NB4 (cell line): ENCODE data around the gene COMMD2.
A peak's percentile ranks its signal among the peaks of the same experiment; 100 is the strongest.

ENCODE experiments used
- DNase-seq: peaks from one replicate; pipeline ENCODE4 v3.0.0; 2010; ENCODE audit warnings: low read depth
- H3K4me3 ChIP-seq: one replicate; pipeline ENCODE4 v1.5.1; 2011; ENCODE audit warnings: mild to moderate bottlenecking, low read depth, low read length, moderate library complexity
- MAX ChIP-seq: IDR thresholded peaks from 2 replicates; pipeline ENCODE4 v1.6.1; 2011; ENCODE audit warnings: low read depth, low read length
- MYC ChIP-seq: IDR thresholded peaks from 2 replicates; pipeline ENCODE4 v1.6.1; 2011; ENCODE audit warnings: low read depth, low read length
- POLR2A ChIP-seq: IDR thresholded peaks from 2 replicates; pipeline ENCODE4 v1.6.1; 2011; ENCODE audit warnings: mild to moderate bottlenecking; ENCODE audit not compliant: insufficient read length; ENCODE audit errors: extremely low read depth
- TF ChIP-seq, protein P1 (sequence below): IDR thresholded peaks from one replicate; pipeline ENCODE4 v1.5.1; 2012; ENCODE audit warnings: low read depth, low read length

Gene COMMD2

DNA sequence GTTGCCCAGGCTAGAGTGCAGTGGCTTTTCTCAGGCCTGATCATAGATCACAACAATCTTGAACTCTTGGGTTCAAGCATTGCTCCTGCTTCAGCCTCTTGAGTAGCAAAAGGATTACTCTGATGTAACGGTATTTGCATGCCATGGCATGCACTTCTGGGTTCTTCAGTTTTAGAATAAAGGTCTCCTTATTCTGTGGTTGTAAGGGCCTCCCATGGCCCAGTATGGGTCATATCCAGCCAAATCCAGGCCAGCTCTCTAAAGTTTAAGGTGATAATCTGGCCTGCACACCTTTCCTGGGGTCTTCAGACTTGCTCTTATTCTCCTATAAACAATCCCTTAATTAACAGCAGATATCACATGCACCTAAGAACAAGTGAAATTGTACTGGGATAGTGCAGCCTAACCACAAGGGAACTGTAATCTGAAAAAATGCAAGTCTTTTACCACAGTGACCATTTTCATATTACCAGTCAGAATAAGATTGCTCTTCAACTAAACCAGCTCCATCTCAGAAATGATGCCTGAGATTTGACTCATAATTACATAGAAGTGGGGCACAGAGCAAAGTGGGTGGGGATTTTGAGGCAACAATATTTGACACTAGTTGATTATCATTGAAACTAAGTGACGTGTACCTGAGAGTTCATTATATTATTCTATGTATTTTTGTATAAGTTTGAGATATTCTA is 25.4 kb downstream of the COMMD2 start:
- DNase-seq, result no peak
- TF ChIP-seq MYC, result no peak
- TF ChIP-seq MAX, result no peak
- TF ChIP-seq, protein P1, sequence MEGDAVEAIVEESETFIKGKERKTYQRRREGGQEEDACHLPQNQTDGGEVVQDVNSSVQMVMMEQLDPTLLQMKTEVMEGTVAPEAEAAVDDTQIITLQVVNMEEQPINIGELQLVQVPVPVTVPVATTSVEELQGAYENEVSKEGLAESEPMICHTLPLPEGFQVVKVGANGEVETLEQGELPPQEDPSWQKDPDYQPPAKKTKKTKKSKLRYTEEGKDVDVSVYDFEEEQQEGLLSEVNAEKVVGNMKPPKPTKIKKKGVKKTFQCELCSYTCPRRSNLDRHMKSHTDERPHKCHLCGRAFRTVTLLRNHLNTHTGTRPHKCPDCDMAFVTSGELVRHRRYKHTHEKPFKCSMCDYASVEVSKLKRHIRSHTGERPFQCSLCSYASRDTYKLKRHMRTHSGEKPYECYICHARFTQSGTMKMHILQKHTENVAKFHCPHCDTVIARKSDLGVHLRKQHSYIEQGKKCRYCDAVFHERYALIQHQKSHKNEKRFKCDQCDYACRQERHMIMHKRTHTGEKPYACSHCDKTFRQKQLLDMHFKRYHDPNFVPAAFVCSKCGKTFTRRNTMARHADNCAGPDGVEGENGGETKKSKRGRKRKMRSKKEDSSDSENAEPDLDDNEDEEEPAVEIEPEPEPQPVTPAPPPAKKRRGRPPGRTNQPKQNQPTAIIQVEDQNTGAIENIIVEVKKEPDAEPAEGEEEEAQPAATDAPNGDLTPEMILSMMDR, result no peak
- H3K4me3 ChIP-seq, result no peak overlapping the region

- no peak overlapping the region for H3K4me3 ChIP-seq
- TF ChIP-seq, protein P1, result no peak
- TF ChIP-seq MAX (no peak), MYC (no peak), POLR2A (no peak)
- no peak for DNase-seq
Measured at GRCh38 chr3:149723781-149724180, 28.5 kb downstream of the COMMD2 start.

- no peak for DNase-seq
- no peak overlapping the region for H3K4me3 ChIP-seq
- TF ChIP-seq POLR2A, result no peak
- TF ChIP-seq, protein P1, result no peak
- no peak for TF ChIP-seq MAX
- TF ChIP-seq MYC, result no peak
Measured at GRCh38 chr3:149720918-149721317, 31.4 kb downstream of the COMMD2 start.

- TF ChIP-seq MAX, result no peak
- TF ChIP-seq MYC, result no peak
- TF ChIP-seq POLR2A, result no peak
- TF ChIP-seq, protein P1, result peak; percentile 62
- H3K4me3 ChIP-seq, result no peak overlapping the region
- DNase-seq, result peak; percentile 61
Measured at GRCh38 chr3:149717391-149718056, 34.8 kb downstream of the COMMD2 start.

DNA sequence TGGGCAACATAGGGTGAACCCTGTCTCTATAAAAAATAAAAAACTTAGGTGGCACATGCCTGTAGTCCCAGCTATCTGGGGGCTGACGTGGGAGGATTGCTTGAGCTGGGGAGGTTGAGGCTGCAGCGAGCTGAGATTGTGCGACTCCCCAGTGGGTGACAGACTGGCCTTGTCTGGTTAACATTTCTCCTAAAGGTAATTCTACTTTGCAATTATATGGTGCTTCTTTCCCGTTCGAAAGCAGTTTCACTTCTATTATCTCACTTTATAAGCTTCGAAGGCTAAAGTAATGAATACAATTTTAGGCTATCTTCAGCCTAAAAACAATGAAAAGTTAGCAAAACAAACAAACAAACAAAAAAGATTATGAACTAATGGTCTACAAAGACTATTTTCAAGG is 35.3 kb downstream of the COMMD2 start:
- TF ChIP-seq, protein P1, result no peak
- TF ChIP-seq MAX (no peak), POLR2A (no peak), MYC (no peak)
- no peak overlapping the region for H3K4me3 ChIP-seq
- DNase-seq, result no peak
